Adrenal gland (tissue), 5 donors: Measurements from ENCODE around the gene TP53BP2.
"Not testable (repeated sequence)": the region's sequence is repeated elsewhere in the genome, so short reads cannot be mapped to it uniquely, and the experiment has no call there.

ENCODE experiments used
- POLR2A ChIP-seq, 2 donors: fragments of 450-650 bp; IDR thresholded peaks; one replicate each; pipeline ENCODE4 v1.6.1; 2017; ENCODE audit warnings: antibody characterized with exemption in 2 of 2, mild to moderate bottlenecking in 2 of 2, moderate library complexity in 1 of 2
- TF ChIP-seq, protein P1 (sequence below), 6 experiments: fragments of 450-650 bp in 4 of 6; fragments of 200-600 bp in 2 of 6; sonication (generic) in 1 of 6; IDR thresholded peaks; 1 replicate in 5 of 6; 2 replicates in 1 of 6; pipeline versions ENCODE4 v1.5.1 to v1.8.0; 2016 to 2021; ENCODE audit warnings: antibody characterized with exemption in 6 of 6, mild to moderate bottlenecking in 2 of 6, moderate library complexity in 1 of 6
- donor health status: DM: no; HTN: no; CAD: no.

DNA sequence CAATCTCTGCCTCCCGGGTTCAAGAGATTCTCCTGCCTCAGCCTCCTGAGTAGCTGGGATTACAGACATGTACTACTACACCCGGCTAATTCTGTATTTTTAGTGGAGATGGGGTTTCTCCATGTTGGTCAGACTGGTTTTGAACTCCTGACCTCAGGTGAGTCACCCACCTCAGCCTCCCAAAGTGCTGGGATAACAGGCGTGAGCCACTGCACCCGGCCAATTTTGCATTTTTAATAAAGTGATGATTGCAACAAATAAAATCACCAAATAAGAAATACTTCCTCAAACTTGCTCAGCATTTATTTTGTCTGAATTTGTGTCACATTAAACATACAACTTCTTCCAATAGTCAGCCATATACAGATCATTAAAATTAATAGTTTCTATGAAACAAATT is 35.8 kb downstream of the TP53BP2 start:
- TF ChIP-seq, protein P1, sequence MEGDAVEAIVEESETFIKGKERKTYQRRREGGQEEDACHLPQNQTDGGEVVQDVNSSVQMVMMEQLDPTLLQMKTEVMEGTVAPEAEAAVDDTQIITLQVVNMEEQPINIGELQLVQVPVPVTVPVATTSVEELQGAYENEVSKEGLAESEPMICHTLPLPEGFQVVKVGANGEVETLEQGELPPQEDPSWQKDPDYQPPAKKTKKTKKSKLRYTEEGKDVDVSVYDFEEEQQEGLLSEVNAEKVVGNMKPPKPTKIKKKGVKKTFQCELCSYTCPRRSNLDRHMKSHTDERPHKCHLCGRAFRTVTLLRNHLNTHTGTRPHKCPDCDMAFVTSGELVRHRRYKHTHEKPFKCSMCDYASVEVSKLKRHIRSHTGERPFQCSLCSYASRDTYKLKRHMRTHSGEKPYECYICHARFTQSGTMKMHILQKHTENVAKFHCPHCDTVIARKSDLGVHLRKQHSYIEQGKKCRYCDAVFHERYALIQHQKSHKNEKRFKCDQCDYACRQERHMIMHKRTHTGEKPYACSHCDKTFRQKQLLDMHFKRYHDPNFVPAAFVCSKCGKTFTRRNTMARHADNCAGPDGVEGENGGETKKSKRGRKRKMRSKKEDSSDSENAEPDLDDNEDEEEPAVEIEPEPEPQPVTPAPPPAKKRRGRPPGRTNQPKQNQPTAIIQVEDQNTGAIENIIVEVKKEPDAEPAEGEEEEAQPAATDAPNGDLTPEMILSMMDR (IDR thresholded peaks at IDR 0.05): not testable (repeated sequence)
- not testable (repeated sequence) for TF ChIP-seq POLR2A (IDR thresholded peaks at IDR 0.05)
